ENCODE data around the gene CLEC10A.
A peak's percentile ranks its signal among the peaks of the same experiment; 100 is the strongest.

Gene CLEC10A

GRCh38 chr17:7043182-7043496, 36.9 kb downstream of the CLEC10A start:
- Histone ChIP-seq H3F3A (ENCODE audit: insufficient read depth, low read length) (peaks cover 16% of the 10 kb centered on the region), H3K9me3 (replicated peaks; ENCODE audit: insufficient read depth, low read length) (no peaks in the 10 kb centered on the region), H3K4me3 (ENCODE audit: low read length) (no peak overlapping the region), H3K4me2 (ENCODE audit: low read depth, low read length) (peak overlapping the region; percentile 22; the same call in 1 of the 2 replicates), H3K4me1 (ENCODE audit: low read length) (0 out of 2 replicates have a peak, but pooled peaks cover 10% of the 10 kb centered on the region), H4K20me1 (ENCODE audit: insufficient read depth, low read length) (no peaks in the 10 kb centered on the region), H3K36me3 (replicated peaks; ENCODE audit: insufficient read depth, low read length) (no peaks in the 10 kb centered on the region), H3K27ac (ENCODE audit: low read length) (no peak overlapping the region), H2AFZ (ENCODE audit: low read length) (no peak overlapping the region), H3K9ac (ENCODE audit: low read length) (no peak overlapping the region), H3K27me3 (replicated peaks; ENCODE audit: insufficient read depth, low read length) (peaks cover 51% of the 10 kb centered on the region), H3K79me2 (ENCODE audit: low read length) (no peaks in the 10 kb centered on the region), H3K9me2 (replicated peaks; ENCODE audit: insufficient read depth, low read length) (no peaks in the 10 kb centered on the region)
- TF ChIP-seq, protein P1, sequence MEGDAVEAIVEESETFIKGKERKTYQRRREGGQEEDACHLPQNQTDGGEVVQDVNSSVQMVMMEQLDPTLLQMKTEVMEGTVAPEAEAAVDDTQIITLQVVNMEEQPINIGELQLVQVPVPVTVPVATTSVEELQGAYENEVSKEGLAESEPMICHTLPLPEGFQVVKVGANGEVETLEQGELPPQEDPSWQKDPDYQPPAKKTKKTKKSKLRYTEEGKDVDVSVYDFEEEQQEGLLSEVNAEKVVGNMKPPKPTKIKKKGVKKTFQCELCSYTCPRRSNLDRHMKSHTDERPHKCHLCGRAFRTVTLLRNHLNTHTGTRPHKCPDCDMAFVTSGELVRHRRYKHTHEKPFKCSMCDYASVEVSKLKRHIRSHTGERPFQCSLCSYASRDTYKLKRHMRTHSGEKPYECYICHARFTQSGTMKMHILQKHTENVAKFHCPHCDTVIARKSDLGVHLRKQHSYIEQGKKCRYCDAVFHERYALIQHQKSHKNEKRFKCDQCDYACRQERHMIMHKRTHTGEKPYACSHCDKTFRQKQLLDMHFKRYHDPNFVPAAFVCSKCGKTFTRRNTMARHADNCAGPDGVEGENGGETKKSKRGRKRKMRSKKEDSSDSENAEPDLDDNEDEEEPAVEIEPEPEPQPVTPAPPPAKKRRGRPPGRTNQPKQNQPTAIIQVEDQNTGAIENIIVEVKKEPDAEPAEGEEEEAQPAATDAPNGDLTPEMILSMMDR (IDR thresholded peaks at IDR 0.05; ENCODE audit: low read length) = no peak
- TF ChIP-seq EZH2 (optimal IDR thresholded peaks at IDR 0.05; ENCODE audit: low read depth, low read length) (no peak), EZH2phosphoT487 (IDR thresholded peaks at IDR 0.05; ENCODE audit: low read length) (no peak)
- DNase-seq = peak; percentile 1

- DNase-seq = peak; percentile 2
- Histone ChIP-seq H2AFZ (ENCODE audit: low read length) (no peak overlapping the region), H3K27ac (ENCODE audit: low read length) (no peak overlapping the region), H3K4me3 (ENCODE audit: low read length) (no peak overlapping the region), H3K36me3 (replicated peaks; ENCODE audit: insufficient read depth, low read length) (no peaks in the 10 kb centered on the region), H3K9me2 (replicated peaks; ENCODE audit: insufficient read depth, low read length) (no peaks in the 10 kb centered on the region), H3K9me3 (replicated peaks; ENCODE audit: insufficient read depth, low read length) (no peaks in the 10 kb centered on the region), H3F3A (ENCODE audit: insufficient read depth, low read length) (peaks cover 16% of the 10 kb centered on the region), H3K4me1 (ENCODE audit: low read length) (0 out of 2 replicates have a peak, but pooled peaks cover 10% of the 10 kb centered on the region), H3K27me3 (replicated peaks; ENCODE audit: insufficient read depth, low read length) (peaks cover 46% of the 10 kb centered on the region), H3K9ac (ENCODE audit: low read length) (no peak overlapping the region), H3K4me2 (ENCODE audit: low read depth, low read length) (peak overlapping the region; percentile 22; the same call in 1 of the 2 replicates), H3K79me2 (ENCODE audit: low read length) (no peaks in the 10 kb centered on the region), H4K20me1 (ENCODE audit: insufficient read depth, low read length) (no peaks in the 10 kb centered on the region)
- TF ChIP-seq EZH2phosphoT487 (IDR thresholded peaks at IDR 0.05; ENCODE audit: low read length) (no peak), EZH2 (optimal IDR thresholded peaks at IDR 0.05; ENCODE audit: low read depth, low read length) (no peak)
- TF ChIP-seq, protein P1 (IDR thresholded peaks at IDR 0.05; ENCODE audit: low read length) = no peak
Measured at GRCh38 chr17:7042501-7043181, 37.4 kb downstream of the CLEC10A start.

GRCh38 chr17:7041607-7042500, 38.2 kb downstream of the CLEC10A start:
- H3K9me3 ChIP-seq (replicated peaks; ENCODE audit: insufficient read depth, low read length) = no peaks in the 10 kb centered on the region
- H3K4me1 ChIP-seq (ENCODE audit: low read length) = 0 out of 2 replicates have a peak, but pooled peaks cover 10% of the 10 kb centered on the region
- H3K9me2 ChIP-seq (replicated peaks; ENCODE audit: insufficient read depth, low read length) = no peaks in the 10 kb centered on the region
- H3K36me3 ChIP-seq (replicated peaks; ENCODE audit: insufficient read depth, low read length) = no peaks in the 10 kb centered on the region
- H3K27ac ChIP-seq (ENCODE audit: low read length) = no peak overlapping the region
- no peaks in the 10 kb centered on the region for H3K79me2 ChIP-seq (ENCODE audit: low read length)
- no peak overlapping the region for H2AFZ ChIP-seq (ENCODE audit: low read length)
- peaks cover 45% of the 10 kb centered on the region for H3K27me3 ChIP-seq (replicated peaks; ENCODE audit: insufficient read depth, low read length)
- H3K4me3 ChIP-seq (ENCODE audit: low read length) = no peak overlapping the region
- peak; percentile 1 for DNase-seq
- TF ChIP-seq, protein P1 (IDR thresholded peaks at IDR 0.05; ENCODE audit: low read length) = no peak
- TF ChIP-seq EZH2 (optimal IDR thresholded peaks at IDR 0.05; ENCODE audit: low read depth, low read length) (no peak), EZH2phosphoT487 (IDR thresholded peaks at IDR 0.05; ENCODE audit: low read length) (no peak)
- peaks cover 9% of the 10 kb centered on the region; the same call in 1 of the 2 replicates for H3F3A ChIP-seq (ENCODE audit: insufficient read depth, low read length)
- no peak overlapping the region for H3K9ac ChIP-seq (ENCODE audit: low read length)
- H3K4me2 ChIP-seq (ENCODE audit: low read depth, low read length) = no peak overlapping the region
- no peaks in the 10 kb centered on the region for H4K20me1 ChIP-seq (ENCODE audit: insufficient read depth, low read length)
